SK-N-SH (cell line): ENCODE results near the gene ERC1. TPM values are rescaled to one million over a fixed set of nuclear protein-coding genes. Genes with fewer than 3 reads are reported as not detected.

Source experiments
- CTCF ChIA-PET: fragments of 300-600, 350-600 bp; formaldehyde crosslinking; extraction: SDS; loops from one replicate; lab custom pipeline; 2021; lab: Yijun Ruan, JAX
- POLR2A ChIA-PET: fragments of 350-600 bp; sonication (Branson Sonifier 250); formaldehyde crosslinking; extraction: SDS; loops from one replicate; lab custom pipeline; 2020; ENCODE audit warnings: antibody characterized with exemption, inconsistent platforms; lab: Yijun Ruan, JAX
- DNase-seq: peaks from one replicate; pipeline ENCODE4 v3.0.0; 2012
- H2AFZ ChIP-seq: fragments of 200-600 bp; sonication (generic); 2 replicates; pipeline ENCODE4 v1.8.1; 2016; ENCODE audit warnings: antibody characterized with exemption, mild to moderate bottlenecking, low read depth
- H3F3A ChIP-seq: fragments of 200-600 bp; sonication (generic); replicated peaks from 2 replicates; pipeline ENCODE3; 2016; ENCODE audit warnings: antibody characterized with exemption, mild to moderate bottlenecking; ENCODE audit not compliant: insufficient read depth
- H3K27ac ChIP-seq, 2 experiments: fragments of 200-500 bp in 1 of 2; fragments of 200-600 bp in 1 of 2; sonication (Bioruptor generic) in 1 of 2; sonication (generic), shearing (Covaris generic) in 1 of 2; 2 replicates each; pipeline versions ENCODE4 v1.5.1 to v1.6.1; 2014 to 2016; ENCODE audit warnings: low read depth in 2 of 2, inconsistent platforms in 1 of 2, low read length in 1 of 2, mild to moderate bottlenecking in 1 of 2, mixed read lengths in 1 of 2
- H3K27me3 ChIP-seq: fragments of 200-600 bp; sonication (generic), shearing (Covaris generic); 2 replicates; pipeline ENCODE4 v1.6.1; 2016; ENCODE audit warnings: mixed run types; ENCODE audit not compliant: insufficient read depth
- H3K36me3 ChIP-seq, 2 experiments: fragments of 200-500 bp in 1 of 2; fragments of 200-600 bp in 1 of 2; sonication (Bioruptor generic) in 1 of 2; sonication (generic) in 1 of 2; replicated peaks in 1 of 2; 2 replicates each; pipeline versions ENCODE3 to v1.5.1; 2014 to 2016; ENCODE audit warnings: low read length in 1 of 2, mild to moderate bottlenecking in 1 of 2; ENCODE audit not compliant: insufficient read depth in 2 of 2, control insufficient read depth in 1 of 2
- H3K4me1 ChIP-seq, 2 experiments: fragments of 200-500 bp in 1 of 2; fragments of 200-600 bp in 1 of 2; sonication (Bioruptor generic) in 1 of 2; sonication (generic), shearing (Covaris generic) in 1 of 2; 2 replicates each; pipeline versions ENCODE4 v1.5.1 to v1.6.1; 2014 to 2016; ENCODE audit warnings: low read depth in 1 of 2, low read length in 1 of 2, mixed run types in 1 of 2; ENCODE audit not compliant: insufficient read depth in 2 of 2, control insufficient read depth in 1 of 2
- H3K4me2 ChIP-seq: fragments of 200-600 bp; sonication (generic), shearing (Covaris generic); 2 replicates; pipeline ENCODE4 v1.6.1; 2017; ENCODE audit warnings: mixed run types
- H3K4me3 ChIP-seq, 2 experiments: fragments of 200-500 bp in 1 of 2; fragments of 200-600 bp in 1 of 2; sonication (Bioruptor generic) in 1 of 2; sonication (generic), shearing (Covaris generic) in 1 of 2; 2 replicates each; pipeline versions ENCODE4 v1.5.1 to v1.8.1; 2014 to 2016; ENCODE audit warnings: low read depth in 2 of 2, inconsistent platforms in 1 of 2, low read length in 1 of 2, mild to moderate bottlenecking in 1 of 2, mixed read lengths in 1 of 2, moderate library complexity in 1 of 2
- H3K79me2 ChIP-seq: fragments of 200-600 bp; sonication (generic); 2 replicates; pipeline ENCODE4 v1.8.1; 2017; ENCODE audit warnings: mild to moderate bottlenecking; ENCODE audit not compliant: insufficient read depth
- H3K9ac ChIP-seq: fragments of 200-600 bp; sonication (generic); 2 replicates; pipeline ENCODE4 v1.6.1; 2017; ENCODE audit warnings: mixed run types
- H3K9me2 ChIP-seq: fragments of 200-600 bp; sonication (generic); 2 replicates; pipeline ENCODE4 v1.6.1; 2017; ENCODE audit warnings: mixed run types
- H3K9me3 ChIP-seq: fragments of 200-600 bp; sonication (generic); 2 replicates; pipeline ENCODE4 v1.6.1; 2017; ENCODE audit warnings: mixed run types, mild to moderate bottlenecking, moderate library complexity
- H4K20me1 ChIP-seq: fragments of 200-600 bp; sonication (generic); 2 replicates; pipeline ENCODE4 v1.6.1; 2017; ENCODE audit warnings: mild to moderate bottlenecking, mixed run types; ENCODE audit not compliant: insufficient read depth
- CTCF ChIP-seq: fragments of 200-600 bp; sonication (generic); IDR thresholded peaks from 2 replicates; pipeline ENCODE4 v1.6.1; 2017; ENCODE audit warnings: antibody characterized with exemption, mild to moderate bottlenecking, moderate library complexity
- ELF1 ChIP-seq: IDR thresholded peaks from 2 replicates; pipeline ENCODE4 v1.4.0; 2012
- GABPA ChIP-seq: IDR thresholded peaks from 2 replicates; pipeline ENCODE4 v1.4.0; 2012; ENCODE audit warnings: low read depth, mild to moderate bottlenecking
- GATA2 ChIP-seq: sonication (generic); formaldehyde crosslinking; IDR thresholded peaks from 2 replicates; pipeline ENCODE4 v1.5.0; 2020; ENCODE audit warnings: mild to moderate bottlenecking, missing genetic modification reagents
- MAX ChIP-seq: IDR thresholded peaks from 2 replicates; pipeline ENCODE4 v1.4.0; 2012; ENCODE audit warnings: low read depth
- MEF2A ChIP-seq: IDR thresholded peaks from 2 replicates; pipeline ENCODE4 v1.4.0; 2012; ENCODE audit warnings: low read depth, borderline replicate concordance
- MXI1 ChIP-seq: IDR thresholded peaks from 2 replicates; pipeline ENCODE4 v1.6.1; 2012; ENCODE audit warnings: mild to moderate bottlenecking, low read depth, low read length, improper control_type of control experiment
- NFIC ChIP-seq: IDR thresholded peaks from 2 replicates; pipeline ENCODE4 v1.4.0; 2012; ENCODE audit warnings: borderline replicate concordance
- NRF1 ChIP-seq: IDR thresholded peaks from 2 replicates; pipeline ENCODE4 v1.6.1; 2012; ENCODE audit warnings: low read depth, mild to moderate bottlenecking, low read length
- POLR2AphosphoS5 ChIP-seq: IDR thresholded peaks from 2 replicates; pipeline ENCODE4 v1.6.1; 2012; ENCODE audit warnings: low read depth, low read length
- REST ChIP-seq: IDR thresholded peaks from 2 replicates; pipeline ENCODE4 v1.6.1; 2012; ENCODE audit warnings: mild to moderate bottlenecking, low read depth, low read length, moderate library complexity
- RXRA ChIP-seq: IDR thresholded peaks from 2 replicates; pipeline ENCODE4 v1.4.0; 2012; ENCODE audit warnings: low read depth, mild to moderate bottlenecking, borderline replicate concordance
- SMC3 ChIP-seq: IDR thresholded peaks from 2 replicates; pipeline ENCODE4 v1.6.1; 2012; ENCODE audit warnings: low read depth, low read length, improper control_type of control experiment
- USF1 ChIP-seq: IDR thresholded peaks from 2 replicates; pipeline ENCODE4 v1.4.0; 2012; ENCODE audit warnings: low read depth, borderline replicate concordance
- YY1 ChIP-seq: IDR thresholded peaks from 2 replicates; pipeline ENCODE4 v1.4.0; 2012; ENCODE audit warnings: low read depth, mild to moderate bottlenecking
- ZBTB33 ChIP-seq: IDR thresholded peaks from 2 replicates; pipeline ENCODE4 v1.4.0; 2012; ENCODE audit warnings: low read depth, borderline replicate concordance
- WGBS: methylation state at CpG from one replicate; pipeline ENCODE4 v1.1.6; 2017; ENCODE audit warnings: low lambda C conversion rate; 5-methylcytosine and 5-hydroxymethylcytosine counted together
- polyA plus RNA-seq, 3 experiments: library from polyadenylated mRNA; depleted of rRNA; stranded (reverse); fragments of >200 nt; gene quantifications; 2 replicates each; pipeline ENCODE4 v1.2.3, GENCODE V29; 2012

The ERC1 gene
- polyA plus RNA-seq, 1 of the 3 experiments (the other 2 are of a cell fraction) = 7.5 TPM

GRCh38 chr12:1003600-1004271, 12.7 kb downstream of the ERC1 start:
- DNase-seq = no peak
- Histone ChIP-seq H4K20me1 (0 out of 2 replicates have a peak, but pooled peaks cover 2% of the 10 kb centered on the region), H3K9me3 (no peaks in the 10 kb centered on the region), H3K27ac (no peak overlapping the region; a peak in 1 of 4 replicates), H3F3A (no peaks in the 10 kb centered on the region), H3K9ac (no peak overlapping the region), H3K4me3 (no peak overlapping the region), H2AFZ (no peak overlapping the region), H3K9me2 (no peaks in the 10 kb centered on the region), H3K4me1 (peaks cover 0 to 4% of the 10 kb centered on the region in 2 experiments; a peak in 1 of 4 replicates), H3K36me3 (peaks cover 0 to 21% of the 10 kb centered on the region in 2 experiments), H3K27me3 (no peaks in the 10 kb centered on the region), H3K4me2 (no peak overlapping the region), H3K79me2 (peaks cover 94% of the 10 kb centered on the region)
- 92% methylated on average over 3 of the region's 3 CpGs for WGBS
- POLR2A ChIA-PET = no interaction called here
- TF ChIP-seq MAX (no peak), SMC3 (no peak), RXRA (no peak), ZBTB33 (no peak), MXI1 (no peak), USF1 (no peak), POLR2AphosphoS5 (no peak)
- CTCF ChIA-PET = interaction anchor here (0.6 to 0.9 kb wide), 2 partner anchors 9 to 260 kb away, joined by 3 read pairs; no protein-coding TSS in a partner anchor

GRCh38 chr12:1006255-1006654, 15.2 kb downstream of the ERC1 start:
- no peaks in the 10 kb centered on the region for H3K9me2 ChIP-seq
- H3K36me3 ChIP-seq = peaks cover 0 to 25% of the 10 kb centered on the region in 2 experiments
- DNase-seq = no peak
- H2AFZ ChIP-seq = no peak overlapping the region
- H3K4me2 ChIP-seq = no peak overlapping the region
- no peaks in the 10 kb centered on the region for H3K9me3 ChIP-seq
- WGBS = 97% methylated on average over 6 of the region's 6 CpGs
- ChIA-PET CTCF (no interaction called here), POLR2A (no interaction called here)
- H3K4me3 ChIP-seq = no peak overlapping the region
- H3K9ac ChIP-seq = no peak overlapping the region
- peaks cover 93% of the 10 kb centered on the region for H3K79me2 ChIP-seq
- H3F3A ChIP-seq = no peaks in the 10 kb centered on the region
- H3K27me3 ChIP-seq = no peaks in the 10 kb centered on the region
- H3K4me1 ChIP-seq = peaks cover 0 to 4% of the 10 kb centered on the region in 2 experiments; a peak in 1 of 4 replicates
- H3K27ac ChIP-seq = no peak overlapping the region
- H4K20me1 ChIP-seq = 0 out of 2 replicates have a peak, but pooled peaks cover 2% of the 10 kb centered on the region
- TF ChIP-seq GATA2 (CRISPR knock-in tag) = no peak
- no peak for TF ChIP-seq NRF1
- TF ChIP-seq CTCF = no peak
- TF ChIP-seq ZBTB33 = no peak
- TF ChIP-seq ELF1 = no peak
- no peak for TF ChIP-seq MEF2A
- TF ChIP-seq REST = no peak
- no peak for TF ChIP-seq NFIC
- TF ChIP-seq GABPA = no peak
- no peak for TF ChIP-seq MAX
- TF ChIP-seq YY1 = no peak
